ENCODE results near the gene SPI1. TPM values are rescaled to one million over a fixed set of nuclear protein-coding genes. Genes with fewer than 3 reads are reported as not detected.

SPI1 gene
- total RNA-seq, 1 experiment from 2014 or later, result 0.31 TPM

- Histone ChIP-seq H3K27ac (ENCODE audit: low read length) (no peak overlapping the region), H3K4me3 (ENCODE audit: low read depth in 2 of 2, low read length in 2 of 2) (no peak overlapping the region), H3K4me1 (ENCODE audit: control insufficient read depth, insufficient read depth, low read length) (peaks cover 5% of the 10 kb centered on the region), H3K27me3 (ENCODE audit: control insufficient read depth, insufficient read depth, low read length) (no peaks in the 10 kb centered on the region), H3K9me3 (ENCODE audit: control insufficient read depth, insufficient read depth, low read depth, low read length) (no peaks in the 10 kb centered on the region), H3K36me3 (ENCODE audit: control insufficient read depth, insufficient read depth, low read length) (no peaks in the 10 kb centered on the region)
- no TSS peak for BruUV-seq (replicated peaks)
- in situ Hi-C loops (cut with HindIII; ENCODE audit: low pct_unique_long_range_greater_than_20kb, low sequenced_read_pairs), result no loop called here
- ATAC-seq (no peak), DNase-seq (ENCODE audit: low read depth, low spot score) (no peak)
- POLR2A ChIA-PET, result no interaction called here
- no peak for TF ChIP-seq POLR2AphosphoS5 (IDR thresholded peaks at IDR 0.05; ENCODE audit: low read depth, low read length)
- TF ChIP-seq TCF7L2 (IDR thresholded peaks at IDR 0.05; ENCODE audit: low read depth, low read length), result no peak
- TF ChIP-seq, protein P1, sequence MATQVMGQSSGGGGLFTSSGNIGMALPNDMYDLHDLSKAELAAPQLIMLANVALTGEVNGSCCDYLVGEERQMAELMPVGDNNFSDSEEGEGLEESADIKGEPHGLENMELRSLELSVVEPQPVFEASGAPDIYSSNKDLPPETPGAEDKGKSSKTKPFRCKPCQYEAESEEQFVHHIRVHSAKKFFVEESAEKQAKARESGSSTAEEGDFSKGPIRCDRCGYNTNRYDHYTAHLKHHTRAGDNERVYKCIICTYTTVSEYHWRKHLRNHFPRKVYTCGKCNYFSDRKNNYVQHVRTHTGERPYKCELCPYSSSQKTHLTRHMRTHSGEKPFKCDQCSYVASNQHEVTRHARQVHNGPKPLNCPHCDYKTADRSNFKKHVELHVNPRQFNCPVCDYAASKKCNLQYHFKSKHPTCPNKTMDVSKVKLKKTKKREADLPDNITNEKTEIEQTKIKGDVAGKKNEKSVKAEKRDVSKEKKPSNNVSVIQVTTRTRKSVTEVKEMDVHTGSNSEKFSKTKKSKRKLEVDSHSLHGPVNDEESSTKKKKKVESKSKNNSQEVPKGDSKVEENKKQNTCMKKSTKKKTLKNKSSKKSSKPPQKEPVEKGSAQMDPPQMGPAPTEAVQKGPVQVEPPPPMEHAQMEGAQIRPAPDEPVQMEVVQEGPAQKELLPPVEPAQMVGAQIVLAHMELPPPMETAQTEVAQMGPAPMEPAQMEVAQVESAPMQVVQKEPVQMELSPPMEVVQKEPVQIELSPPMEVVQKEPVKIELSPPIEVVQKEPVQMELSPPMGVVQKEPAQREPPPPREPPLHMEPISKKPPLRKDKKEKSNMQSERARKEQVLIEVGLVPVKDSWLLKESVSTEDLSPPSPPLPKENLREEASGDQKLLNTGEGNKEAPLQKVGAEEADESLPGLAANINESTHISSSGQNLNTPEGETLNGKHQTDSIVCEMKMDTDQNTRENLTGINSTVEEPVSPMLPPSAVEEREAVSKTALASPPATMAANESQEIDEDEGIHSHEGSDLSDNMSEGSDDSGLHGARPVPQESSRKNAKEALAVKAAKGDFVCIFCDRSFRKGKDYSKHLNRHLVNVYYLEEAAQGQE (IDR thresholded peaks at IDR 0.05; ENCODE audit: insufficient read depth in 1 of 2, low read depth in 2 of 2, low read length in 1 of 2), result no peak
- no peak for TF ChIP-seq SIN3A (IDR thresholded peaks at IDR 0.05; ENCODE audit: borderline replicate concordance, insufficient read depth, low read depth, low read length)
- no peak for TF ChIP-seq CTCF (IDR thresholded peaks at IDR 0.05)
- intact Hi-C loops (cut with micrococcal nuclease; ENCODE audit: unreplicated experiment), result no loop called here
- CTCF ChIA-PET, result no interaction called here
Measured at GRCh38 chr11:47396049-47396320, 17.6 kb upstream of the SPI1 start.

- no TSS peak for BruUV-seq (replicated peaks)
- ATAC-seq (no peak), DNase-seq (ENCODE audit: low read depth, low spot score) (no peak)
- H3K9me3 ChIP-seq (ENCODE audit: control insufficient read depth, insufficient read depth, low read depth, low read length), result no peaks in the 10 kb centered on the region
- H3K4me3 ChIP-seq (ENCODE audit: low read depth in 2 of 2, low read length in 2 of 2), result no peak overlapping the region
- no peaks in the 10 kb centered on the region for H3K27me3 ChIP-seq (ENCODE audit: control insufficient read depth, insufficient read depth, low read length)
- no peak for TF ChIP-seq TCF7L2 (IDR thresholded peaks at IDR 0.05; ENCODE audit: low read depth, low read length)
- no peak for TF ChIP-seq POLR2AphosphoS5 (IDR thresholded peaks at IDR 0.05; ENCODE audit: low read depth, low read length)
- no peak for TF ChIP-seq CTCF (IDR thresholded peaks at IDR 0.05)
- H3K27ac ChIP-seq (ENCODE audit: low read length), result no peak overlapping the region
- ChIA-PET CTCF (no interaction called here), POLR2A (no interaction called here)
- intact Hi-C loops (cut with micrococcal nuclease; ENCODE audit: unreplicated experiment), result no loop called here
- H3K4me1 ChIP-seq (ENCODE audit: control insufficient read depth, insufficient read depth, low read length), result peaks cover under 1% of the 10 kb centered on the region
- in situ Hi-C loops (cut with HindIII; ENCODE audit: low pct_unique_long_range_greater_than_20kb, low sequenced_read_pairs), result no loop called here
- no peaks in the 10 kb centered on the region for H3K36me3 ChIP-seq (ENCODE audit: control insufficient read depth, insufficient read depth, low read length)
Measured at GRCh38 chr11:47395223-47396048, 17.1 kb upstream of the SPI1 start.
